ENCODE results near the gene FAM47E. TPM values are rescaled to one million over a fixed set of nuclear protein-coding genes. Genes with fewer than 3 reads are reported as not detected.

The FAM47E gene
- total RNA-seq, 1 donor from 2014 or later = 0.92 TPM

DNA sequence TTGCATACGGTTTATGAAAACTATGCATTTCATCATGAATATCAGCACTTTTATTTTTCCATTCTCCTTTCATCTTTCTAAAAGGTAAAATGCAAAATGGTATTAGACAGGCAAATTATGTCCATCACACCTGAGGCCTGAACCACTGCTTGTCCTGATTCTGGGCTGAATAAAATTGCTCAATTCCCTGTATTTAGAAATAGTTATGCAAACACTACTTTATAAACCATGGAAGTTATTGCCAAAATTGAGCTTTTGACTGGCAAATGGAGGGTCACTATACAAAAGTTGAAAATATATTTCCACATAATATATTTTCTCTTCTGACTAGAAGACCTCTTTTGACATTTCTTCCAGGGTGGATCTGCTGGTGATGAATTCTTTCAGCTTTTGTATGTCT, 21.1 kb downstream of the FAM47E start:
- H3K9me3 Mint-ChIP-seq (ENCODE audit: low read depth) = no peaks in the 10 kb centered on the region
- DNase-seq (ENCODE audit: low spot score) = no peak
- H3K27me3 Mint-ChIP-seq (ENCODE audit: low read depth) = peaks cover 4% of the 10 kb centered on the region
- H3K36me3 Mint-ChIP-seq (ENCODE audit: low read depth) = peaks cover 2% of the 10 kb centered on the region
- H3K27ac Mint-ChIP-seq (ENCODE audit: unreplicated experiment) = no peak overlapping the region
- H3K4me1 Mint-ChIP-seq (ENCODE audit: low read depth) = no peaks in the 10 kb centered on the region
- H3K4me3 Mint-ChIP-seq (ENCODE audit: unreplicated experiment) = no peak overlapping the region
- TF ChIP-seq, protein P1, sequence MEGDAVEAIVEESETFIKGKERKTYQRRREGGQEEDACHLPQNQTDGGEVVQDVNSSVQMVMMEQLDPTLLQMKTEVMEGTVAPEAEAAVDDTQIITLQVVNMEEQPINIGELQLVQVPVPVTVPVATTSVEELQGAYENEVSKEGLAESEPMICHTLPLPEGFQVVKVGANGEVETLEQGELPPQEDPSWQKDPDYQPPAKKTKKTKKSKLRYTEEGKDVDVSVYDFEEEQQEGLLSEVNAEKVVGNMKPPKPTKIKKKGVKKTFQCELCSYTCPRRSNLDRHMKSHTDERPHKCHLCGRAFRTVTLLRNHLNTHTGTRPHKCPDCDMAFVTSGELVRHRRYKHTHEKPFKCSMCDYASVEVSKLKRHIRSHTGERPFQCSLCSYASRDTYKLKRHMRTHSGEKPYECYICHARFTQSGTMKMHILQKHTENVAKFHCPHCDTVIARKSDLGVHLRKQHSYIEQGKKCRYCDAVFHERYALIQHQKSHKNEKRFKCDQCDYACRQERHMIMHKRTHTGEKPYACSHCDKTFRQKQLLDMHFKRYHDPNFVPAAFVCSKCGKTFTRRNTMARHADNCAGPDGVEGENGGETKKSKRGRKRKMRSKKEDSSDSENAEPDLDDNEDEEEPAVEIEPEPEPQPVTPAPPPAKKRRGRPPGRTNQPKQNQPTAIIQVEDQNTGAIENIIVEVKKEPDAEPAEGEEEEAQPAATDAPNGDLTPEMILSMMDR (IDR thresholded peaks at IDR 0.05) = no peak

DNA sequence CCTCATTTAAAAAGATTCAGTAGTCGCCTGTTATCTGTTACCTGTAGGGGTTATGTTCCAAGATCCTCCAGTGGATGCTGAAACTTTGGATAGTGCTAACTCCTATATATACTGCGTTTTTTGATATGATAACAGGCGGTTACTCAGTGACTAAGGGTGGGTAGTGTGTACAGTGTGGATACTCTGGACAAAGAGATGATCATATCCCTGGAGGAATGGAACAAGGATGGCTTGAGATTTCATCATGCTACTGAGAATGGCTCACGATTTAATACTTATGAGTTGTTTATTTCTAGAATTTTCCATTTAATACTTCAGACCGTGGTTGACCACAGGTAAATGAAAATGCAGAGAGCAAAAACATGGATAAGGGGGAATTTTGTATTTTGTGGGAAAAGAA, 21.5 kb downstream of the FAM47E start:
- Mint-ChIP-seq H3K4me1 (ENCODE audit: low read depth) (no peaks in the 10 kb centered on the region), H3K4me3 (ENCODE audit: unreplicated experiment) (no peak overlapping the region), H3K36me3 (ENCODE audit: low read depth) (peaks cover 2% of the 10 kb centered on the region), H3K27ac (ENCODE audit: unreplicated experiment) (no peak overlapping the region), H3K9me3 (ENCODE audit: low read depth) (no peaks in the 10 kb centered on the region), H3K27me3 (ENCODE audit: low read depth) (peaks cover 4% of the 10 kb centered on the region)
- TF ChIP-seq, protein P1 (IDR thresholded peaks at IDR 0.05) = no peak
- no peak for DNase-seq (ENCODE audit: low spot score)

DNA sequence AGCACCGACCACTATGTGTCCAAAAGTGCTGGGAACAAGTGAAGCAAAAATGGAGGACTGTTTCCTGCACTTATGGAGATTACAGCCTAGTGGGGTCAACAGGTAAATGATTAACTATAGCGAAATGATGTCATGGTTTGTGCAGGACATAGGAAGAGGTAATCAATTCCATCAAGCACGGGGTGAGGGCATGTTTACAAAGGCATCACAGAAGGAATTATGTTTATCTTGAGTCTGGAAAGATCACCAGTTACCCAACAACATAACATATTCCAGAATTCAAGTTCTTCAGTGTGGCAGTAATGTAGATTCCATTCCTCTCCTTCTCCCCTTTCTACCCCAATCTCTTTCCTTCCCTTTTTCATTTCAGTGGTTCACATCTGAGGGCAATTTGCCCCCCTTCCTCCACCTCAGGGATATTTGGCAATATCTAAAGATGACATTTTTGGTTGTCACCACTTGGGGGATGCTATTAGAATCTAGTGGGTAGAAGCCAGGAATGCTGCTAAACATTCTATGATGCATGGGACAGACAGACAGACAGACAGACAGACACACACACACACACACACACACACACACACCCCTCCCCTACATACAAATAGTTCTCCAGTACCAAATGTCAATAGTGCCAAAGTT, 24.1 kb downstream of the FAM47E start:
- no peak for DNase-seq (ENCODE audit: low spot score)
- Mint-ChIP-seq H3K27me3 (ENCODE audit: low read depth) (peaks cover 4% of the 10 kb centered on the region), H3K27ac (ENCODE audit: unreplicated experiment) (no peak overlapping the region), H3K9me3 (ENCODE audit: low read depth) (no peaks in the 10 kb centered on the region), H3K4me1 (ENCODE audit: low read depth) (no peaks in the 10 kb centered on the region), H3K4me3 (ENCODE audit: unreplicated experiment) (no peak overlapping the region), H3K36me3 (ENCODE audit: low read depth) (peaks cover 2% of the 10 kb centered on the region)
- TF ChIP-seq, protein P1 (IDR thresholded peaks at IDR 0.05) = no peak

DNA sequence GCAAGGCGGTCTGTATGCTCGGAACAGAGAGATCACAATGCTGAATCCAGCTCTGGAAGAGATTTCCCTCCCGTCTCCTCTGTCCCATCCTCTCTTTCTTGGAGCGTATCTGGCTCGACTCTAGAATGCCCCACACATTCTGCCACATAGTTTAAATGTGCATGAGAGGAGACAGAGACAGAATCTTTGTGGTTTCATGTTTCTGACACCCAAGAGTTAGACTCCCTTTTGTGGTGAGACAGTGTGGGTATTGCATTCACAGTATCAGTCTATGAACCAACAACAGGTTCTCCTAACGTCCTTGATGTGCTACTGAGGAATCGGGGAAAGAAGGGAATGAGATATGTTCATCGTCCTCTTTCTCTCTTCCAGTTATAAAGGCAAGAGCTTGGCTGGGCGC, 25.3 kb downstream of the FAM47E start:
- Mint-ChIP-seq H3K27ac (ENCODE audit: unreplicated experiment) (no peak overlapping the region), H3K9me3 (ENCODE audit: low read depth) (no peaks in the 10 kb centered on the region), H3K4me3 (ENCODE audit: unreplicated experiment) (no peak overlapping the region), H3K36me3 (ENCODE audit: low read depth) (no peaks in the 10 kb centered on the region), H3K4me1 (ENCODE audit: low read depth) (no peaks in the 10 kb centered on the region), H3K27me3 (ENCODE audit: low read depth) (no peaks in the 10 kb centered on the region)
- DNase-seq (ENCODE audit: low spot score) = no peak
- TF ChIP-seq, protein P1 (IDR thresholded peaks at IDR 0.05) = no peak

DNA sequence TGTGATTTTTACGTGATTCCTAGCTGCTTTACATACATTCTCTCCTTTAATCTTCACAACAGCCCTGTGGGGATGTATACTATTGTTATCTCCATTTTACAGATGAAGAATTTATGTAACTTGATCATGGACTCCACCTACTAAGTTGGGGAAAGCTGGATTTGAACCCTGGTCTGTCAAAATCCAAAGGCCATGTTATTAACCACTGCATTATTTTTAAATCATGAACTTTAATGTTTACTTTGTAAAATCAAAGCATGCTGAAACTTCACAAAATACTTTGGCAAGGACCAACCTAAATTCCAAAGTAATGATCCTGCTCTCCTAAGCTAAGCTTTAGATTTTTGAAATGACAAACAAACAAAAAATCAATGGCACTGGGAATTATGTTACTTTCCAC, 26.1 kb downstream of the FAM47E start:
- no peaks in the 10 kb centered on the region for H3K9me3 Mint-ChIP-seq (ENCODE audit: low read depth)
- H3K4me1 Mint-ChIP-seq (ENCODE audit: low read depth) = no peaks in the 10 kb centered on the region
- no peaks in the 10 kb centered on the region for H3K36me3 Mint-ChIP-seq (ENCODE audit: low read depth)
- H3K4me3 Mint-ChIP-seq (ENCODE audit: unreplicated experiment) = no peak overlapping the region
- H3K27ac Mint-ChIP-seq (ENCODE audit: unreplicated experiment) = no peak overlapping the region
- no peak for DNase-seq (ENCODE audit: low spot score)
- TF ChIP-seq, protein P1 (IDR thresholded peaks at IDR 0.05) = no peak
- no peaks in the 10 kb centered on the region for H3K27me3 Mint-ChIP-seq (ENCODE audit: low read depth)

All from chondrocyte (in vitro differentiated cells).